GM12878 (cell line): ENCODE results near the gene SEC16A. TPM values are rescaled to one million over a fixed set of nuclear protein-coding genes. Genes with fewer than 3 reads are reported as not detected.

Experiments
- ATAC-seq: fragments of 200-7000 bp; cut with Tn5 transposase; 3 replicates; pipeline ENCODE4 v1.9.1; 2020; ENCODE audit warnings: mild to moderate bottlenecking, moderate library complexity
- BruUV-seq: library from RNA; stranded (reverse); fragments of 400-500 nt; replicated peaks from 2 replicates; lab custom pipeline; 2021; lab: Mats Ljungman, UMichigan
- CTCF ChIA-PET: fragments of 300-600 bp; sonication (Branson Sonifier 250); formaldehyde crosslinking; extraction: SDS; loops from one replicate; lab custom pipeline; 2021; ENCODE audit warnings: inconsistent platforms; lab: Yijun Ruan, JAX
- POLR2A ChIA-PET: fragments of 350-600 bp; formaldehyde crosslinking; extraction: SDS; loops from one replicate; lab custom pipeline; 2021; ENCODE audit warnings: inconsistent platforms; lab: Charles Lee
- RAD21 ChIA-PET: fragments of 300-600 bp; sonication (Branson Sonifier 250); formaldehyde crosslinking; loops from one replicate; lab custom pipeline; 2023; ENCODE audit warnings: antibody characterized with exemption; ENCODE audit not compliant: unreplicated experiment; lab: Charles Lee
- SMC1A ChIA-PET: fragments of 300-600 bp; sonication (Branson Sonifier 250); formaldehyde crosslinking; loops from one replicate; lab custom pipeline; 2023; ENCODE audit not compliant: unreplicated experiment, uncharacterized antibody; lab: Charles Lee
- DNase-seq: peaks from one replicate; pipeline ENCODE4 v3.0.0-alpha.2; 2011; ENCODE audit warnings: low read depth, low spot score
- FAIRE-seq: peaks from 3 replicates; lab custom pipeline; 2011; peaks lifted over from hg19 to GRCh38; lab: Jason Lieb, UNC
- H2AFZ ChIP-seq: 2 replicates; pipeline ENCODE4 v1.6.0; 2011; ENCODE audit warnings: low read depth, low read length, control low read depth; ENCODE audit not compliant: control insufficient read depth
- H3K27ac ChIP-seq: 2 replicates; pipeline ENCODE4 v1.5.1; 2011; ENCODE audit warnings: control low read depth; ENCODE audit not compliant: control insufficient read depth, insufficient read depth
- H3K27me3 ChIP-seq, 2 experiments: replicated peaks in 1 of 2; 2 replicates each; pipeline versions ENCODE4 v1.6.0 to v1.6.1; 2011; ENCODE audit warnings: low read length in 1 of 2; ENCODE audit not compliant: control insufficient read depth in 2 of 2, insufficient read depth in 2 of 2
- H3K36me3 ChIP-seq, 2 experiments: 2 replicates each; pipeline ENCODE4 v1.5.1; 2011; ENCODE audit warnings: low read length in 1 of 2; ENCODE audit not compliant: control insufficient read depth in 2 of 2, insufficient read depth in 2 of 2
- H3K4me1 ChIP-seq: 2 replicates; pipeline ENCODE4 v1.6.1; 2011; ENCODE audit warnings: mild to moderate bottlenecking, low read length, moderate library complexity, mixed read lengths; ENCODE audit not compliant: control insufficient read depth, insufficient read depth
- H3K4me2 ChIP-seq: 2 replicates; pipeline ENCODE4 v1.6.0; 2011; ENCODE audit warnings: control low read depth; ENCODE audit not compliant: control insufficient read depth, insufficient read depth
- H3K4me3 ChIP-seq: fragments of 200-600 bp; sonication (generic); 2 replicates; pipeline ENCODE4 v1.5.1; 2016
- H3K79me2 ChIP-seq: 2 replicates; pipeline ENCODE4 v1.6.0; 2011; ENCODE audit warnings: low read length; ENCODE audit not compliant: control insufficient read depth, insufficient read depth
- H3K9ac ChIP-seq: 2 replicates; pipeline ENCODE4 v1.8.0; 2011; ENCODE audit warnings: low read length, control low read depth, mixed read lengths; ENCODE audit not compliant: control insufficient read depth, insufficient read depth
- H3K9me3 ChIP-seq: replicated peaks from 3 replicates; pipeline ENCODE4 v1.5.1; 2011; ENCODE audit warnings: mild to moderate bottlenecking, low read length; ENCODE audit not compliant: control insufficient read depth, insufficient read depth
- H4K20me1 ChIP-seq: 2 replicates; pipeline ENCODE4 v1.6.0; 2011; ENCODE audit not compliant: control insufficient read depth, insufficient read depth
- BHLHE40 ChIP-seq, 2 experiments: fragments of 450-650 bp in 1 of 2; IDR thresholded peaks; 2 replicates each; pipeline ENCODE4 v1.6.1; 2011 to 2017; ENCODE audit warnings: low read depth in 2 of 2, borderline replicate concordance in 1 of 2, improper control_type of control experiment in 1 of 2, low read length in 1 of 2, mild to moderate bottlenecking in 1 of 2
- CHD2 ChIP-seq: IDR thresholded peaks from 2 replicates; pipeline ENCODE4 v1.6.1; 2011; ENCODE audit warnings: low read depth, low read length, improper control_type of control experiment, borderline replicate concordance
- NR2F1 ChIP-seq: fragments of 450-650 bp; conservative IDR thresholded peaks from 2 replicates; pipeline ENCODE4 v1.6.1; 2017; ENCODE audit warnings: mild to moderate bottlenecking
- PAX5 ChIP-seq: IDR thresholded peaks from 2 replicates; pipeline ENCODE4 v1.6.1; 2011; ENCODE audit warnings: low read depth, low read length, borderline replicate concordance
- SPI1 ChIP-seq: IDR thresholded peaks from 2 replicates; pipeline ENCODE4 v1.6.1; 2011; ENCODE audit warnings: low read depth, mild to moderate bottlenecking, low read length, moderate library complexity, borderline replicate concordance; ENCODE audit not compliant: insufficient read depth
- WGBS: methylation state at CpG from one replicate; pipeline ENCODE4 v1.1.6; 2016; ENCODE audit warnings: low lambda C conversion rate; ENCODE audit not compliant: insufficient replicate concordance, insufficient coverage; ENCODE audit errors: missing lambda C conversion rate; 5-methylcytosine and 5-hydroxymethylcytosine counted together
- in situ Hi-C: fragments of 300-500 bp; cut with MboI; formaldehyde crosslinking; loops from 9 replicates; pipeline ENCODE4 v1.14.3; 2018; ENCODE audit warnings: mixed read lengths
- intact Hi-C: fragments of 100-400 bp; cut with micrococcal nuclease; formaldehyde crosslinking; loops from one replicate; pipeline ENCODE4 v1.14.2; 2022; ENCODE audit not compliant: unreplicated experiment
- polyA plus RNA-seq, 11 experiments: library from polyadenylated mRNA; depleted of rRNA in 4 of 11; unstranded in 6 of 11; stranded (reverse) in 5 of 11; fragments of >200 nt; fragmentation: Nextera tagmentation in 4 of 11; fragmentation: Illumina TruSeq in 1 of 11; extraction: Ambion mirVana in 4 of 11; extraction: Trizol in 1 of 11; gene quantifications; 1 replicate in 1 of 11; 2 replicates in 10 of 11; pipeline versions ENCODE4 v1.2.1 to v1.2.3, GENCODE V29; 2011 to 2016; ENCODE audit warnings: inconsistent platforms in 2 of 11, missing spikeins in 2 of 11, low read depth in 1 of 11
- total RNA-seq, 4 experiments: library from RNA; depleted of rRNA in 3 of 4; stranded (reverse); fragments of >200 nt in 3 of 4; fragmentation: Illumina TruSeq in 1 of 4; extraction: Trizol in 1 of 4; gene quantifications; 2 replicates each; pipeline versions ENCODE4 v1.2.1 to v1.2.3, GENCODE V29; 2013 to 2021
- TF ChIP-seq, protein P1 (sequence below): IDR thresholded peaks from 2 replicates; pipeline ENCODE4 v1.6.1; 2011; ENCODE audit warnings: borderline replicate concordance, low read depth, mild to moderate bottlenecking, moderate library complexity, low read length; ENCODE audit not compliant: insufficient read depth, poor library complexity, severe bottlenecking
- TF ChIP-seq, protein P2 (sequence below): fragments of 450-650 bp; IDR thresholded peaks from 2 replicates; pipeline ENCODE4 v1.6.1; 2017; ENCODE audit warnings: antibody characterized with exemption, mild to moderate bottlenecking, moderate library complexity
- TF ChIP-seq, protein P3 (sequence below): fragments of 450-650 bp; conservative IDR thresholded peaks from 2 replicates; pipeline ENCODE4 v1.6.1; 2017; ENCODE audit warnings: mild to moderate bottlenecking, moderate library complexity

Gene SEC16A
- total and polyA plus RNA-seq, 10 of the 15 experiments (the other 5 are each of a cell fraction or from before 2014, with no cell fraction given) = 9.9 to 59.1 (median 21.7) TPM

DNA sequence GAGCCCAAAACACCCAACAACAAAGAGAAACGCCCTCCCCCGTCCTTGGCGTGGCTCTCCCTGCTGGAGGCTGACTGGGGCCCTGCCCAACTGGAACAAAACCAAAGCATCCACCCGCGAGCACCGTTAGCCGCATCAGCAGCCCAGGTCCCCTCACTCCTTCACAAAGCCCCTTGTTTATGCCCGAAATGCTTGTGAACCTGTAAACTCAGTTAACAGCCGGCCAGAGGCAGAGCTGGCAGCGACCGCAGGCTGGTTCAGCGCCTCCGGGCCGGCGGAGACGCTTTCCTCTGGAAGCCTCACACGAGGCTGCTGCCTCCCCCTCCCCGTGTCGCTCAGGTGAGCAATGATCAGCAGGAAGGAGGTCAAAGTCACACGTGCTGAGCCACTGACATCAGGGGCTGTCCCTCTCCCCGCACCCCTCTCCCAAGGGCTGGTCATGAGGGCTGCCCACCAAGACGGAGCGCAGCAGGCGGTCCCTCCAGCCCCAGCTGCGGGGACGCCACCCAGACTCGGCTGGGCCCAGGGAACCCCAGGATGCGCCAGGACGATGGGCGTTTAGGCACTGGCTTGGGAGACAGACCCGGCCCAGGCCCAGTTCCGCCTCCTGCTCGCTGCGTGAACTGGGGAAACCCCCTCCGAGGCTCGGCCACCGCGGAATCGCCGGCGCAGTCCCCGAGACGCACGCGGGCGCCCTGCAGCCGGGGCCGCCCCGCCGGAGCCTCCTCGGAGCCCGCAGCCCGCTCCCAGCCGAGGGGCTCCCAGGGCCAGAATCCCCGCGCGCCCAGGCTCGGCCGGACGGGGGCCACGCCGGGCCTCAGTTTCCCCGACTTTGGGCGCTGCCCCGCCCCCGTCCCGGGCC is 83.4 kb downstream of the SEC16A start:
- no peaks in the 10 kb centered on the region for H3K9me3 ChIP-seq
- DNase-seq (no peak), FAIRE-seq (peak; percentile 27), ATAC-seq (peak; percentile 46)
- SMC1A ChIA-PET = no interaction called here
- 1% methylated on average over 66 of the region's 67 CpGs for WGBS
- in situ Hi-C loops (loop anchor here (5.0 kb wide), 1 partner anchor 62 kb away; no protein-coding TSS in a partner anchor), intact Hi-C loops (loop anchor here (1.0 kb wide), 1 partner anchor 60 kb away; no protein-coding TSS in a partner anchor)
- H4K20me1 ChIP-seq = no peaks in the 10 kb centered on the region
- peaks cover 20 to 22% of the 10 kb centered on the region in 2 experiments for H3K36me3 ChIP-seq
- no peak for TF ChIP-seq CHD2
- TF ChIP-seq BHLHE40 (IDR thresholded peaks at IDR 0.05; ENCODE audit: borderline replicate concordance in 1 of 2, low read depth in 2 of 2, low read length in 1 of 2) = peak; percentile 69 to 77
- TF ChIP-seq, protein P1, sequence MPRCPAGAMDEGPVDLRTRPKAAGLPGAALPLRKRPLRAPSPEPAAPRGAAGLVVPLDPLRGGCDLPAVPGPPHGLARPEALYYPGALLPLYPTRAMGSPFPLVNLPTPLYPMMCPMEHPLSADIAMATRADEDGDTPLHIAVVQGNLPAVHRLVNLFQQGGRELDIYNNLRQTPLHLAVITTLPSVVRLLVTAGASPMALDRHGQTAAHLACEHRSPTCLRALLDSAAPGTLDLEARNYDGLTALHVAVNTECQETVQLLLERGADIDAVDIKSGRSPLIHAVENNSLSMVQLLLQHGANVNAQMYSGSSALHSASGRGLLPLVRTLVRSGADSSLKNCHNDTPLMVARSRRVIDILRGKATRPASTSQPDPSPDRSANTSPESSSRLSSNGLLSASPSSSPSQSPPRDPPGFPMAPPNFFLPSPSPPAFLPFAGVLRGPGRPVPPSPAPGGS = peak; percentile 34
- TF ChIP-seq, protein P2, sequence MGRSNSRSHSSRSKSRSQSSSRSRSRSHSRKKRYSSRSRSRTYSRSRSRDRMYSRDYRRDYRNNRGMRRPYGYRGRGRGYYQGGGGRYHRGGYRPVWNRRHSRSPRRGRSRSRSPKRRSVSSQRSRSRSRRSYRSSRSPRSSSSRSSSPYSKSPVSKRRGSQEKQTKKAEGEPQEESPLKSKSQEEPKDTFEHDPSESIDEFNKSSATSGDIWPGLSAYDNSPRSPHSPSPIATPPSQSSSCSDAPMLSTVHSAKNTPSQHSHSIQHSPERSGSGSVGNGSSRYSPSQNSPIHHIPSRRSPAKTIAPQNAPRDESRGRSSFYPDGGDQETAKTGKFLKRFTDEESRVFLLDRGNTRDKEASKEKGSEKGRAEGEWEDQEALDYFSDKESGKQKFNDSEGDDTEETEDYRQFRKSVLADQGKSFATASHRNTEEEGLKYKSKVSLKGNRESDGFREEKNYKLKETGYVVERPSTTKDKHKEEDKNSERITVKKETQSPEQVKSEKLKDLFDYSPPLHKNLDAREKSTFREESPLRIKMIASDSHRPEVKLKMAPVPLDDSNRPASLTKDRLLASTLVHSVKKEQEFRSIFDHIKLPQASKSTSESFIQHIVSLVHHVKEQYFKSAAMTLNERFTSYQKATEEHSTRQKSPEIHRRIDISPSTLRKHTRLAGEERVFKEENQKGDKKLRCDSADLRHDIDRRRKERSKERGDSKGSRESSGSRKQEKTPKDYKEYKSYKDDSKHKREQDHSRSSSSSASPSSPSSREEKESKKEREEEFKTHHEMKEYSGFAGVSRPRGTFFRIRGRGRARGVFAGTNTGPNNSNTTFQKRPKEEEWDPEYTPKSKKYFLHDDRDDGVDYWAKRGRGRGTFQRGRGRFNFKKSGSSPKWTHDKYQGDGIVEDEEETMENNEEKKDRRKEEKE = 0 out of 2 replicates have a peak, but pooled peaks have one; percentile 9
- TF ChIP-seq, protein P3, sequence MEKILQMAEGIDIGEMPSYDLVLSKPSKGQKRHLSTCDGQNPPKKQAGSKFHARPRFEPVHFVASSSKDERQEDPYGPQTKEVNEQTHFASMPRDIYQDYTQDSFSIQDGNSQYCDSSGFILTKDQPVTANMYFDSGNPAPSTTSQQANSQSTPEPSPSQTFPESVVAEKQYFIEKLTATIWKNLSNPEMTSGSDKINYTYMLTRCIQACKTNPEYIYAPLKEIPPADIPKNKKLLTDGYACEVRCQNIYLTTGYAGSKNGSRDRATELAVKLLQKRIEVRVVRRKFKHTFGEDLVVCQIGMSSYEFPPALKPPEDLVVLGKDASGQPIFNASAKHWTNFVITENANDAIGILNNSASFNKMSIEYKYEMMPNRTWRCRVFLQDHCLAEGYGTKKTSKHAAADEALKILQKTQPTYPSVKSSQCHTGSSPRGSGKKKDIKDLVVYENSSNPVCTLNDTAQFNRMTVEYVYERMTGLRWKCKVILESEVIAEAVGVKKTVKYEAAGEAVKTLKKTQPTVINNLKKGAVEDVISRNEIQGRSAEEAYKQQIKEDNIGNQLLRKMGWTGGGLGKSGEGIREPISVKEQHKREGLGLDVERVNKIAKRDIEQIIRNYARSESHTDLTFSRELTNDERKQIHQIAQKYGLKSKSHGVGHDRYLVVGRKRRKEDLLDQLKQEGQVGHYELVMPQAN = peak; percentile 97
- peak; percentile 27; the same call in 1 of the 2 replicates for TF ChIP-seq NR2F1
- TF ChIP-seq SPI1 = 0 out of 2 replicates have a peak, but pooled peaks have one; percentile 4
- no peak for TF ChIP-seq PAX5
- CTCF ChIA-PET = interaction anchor here (1.6 to 2.5 kb wide), 2 partner anchors 26 to 27 kb away, joined by 4 to 7 read pairs; no protein-coding TSS in a partner anchor
- no peaks in the 10 kb centered on the region for H3K27me3 ChIP-seq
- H3K4me2 ChIP-seq = peak overlapping the region; percentile 92
- H3K79me2 ChIP-seq = peaks cover 28% of the 10 kb centered on the region
- POLR2A ChIA-PET = interaction anchor here (2.4 kb wide), 1 partner anchor 10 kb away, joined by 11 read pairs; the partner anchor contains the start of genes ENTR1 and PMPCA
- H2AFZ ChIP-seq = peak overlapping the region; percentile 58; the same call in 1 of the 2 replicates
- H3K27ac ChIP-seq = peak overlapping the region; percentile 61
- peaks cover 24% of the 10 kb centered on the region for H3K4me1 ChIP-seq
- H3K9ac ChIP-seq = peak overlapping the region; percentile 82
- RAD21 ChIA-PET = no interaction called here
- no TSS peak for BruUV-seq
- H3K4me3 ChIP-seq = peak overlapping the region; percentile 96
